Frontal cortex (tissue), 4 donors: ENCODE measurements around the gene PCSK4. TPM values are rescaled to one million over a fixed set of nuclear protein-coding genes. Genes with fewer than 3 reads are reported as not detected.
"Not testable (repeated sequence)": the region's sequence is repeated elsewhere in the genome, so short reads cannot be mapped to it uniquely, and the experiment has no call there.

ENCODE experiments used
- DNase-seq, 2 donors: peaks; one replicate each; pipeline ENCODE4 v3.0.0; 2012; ENCODE audit warnings: low spot score in 2 of 2
- FAIRE-seq: peaks from 2 replicates; lab custom pipeline; 2012; peaks lifted over from hg19 to GRCh38; lab: Jason Lieb, UNC
- total RNA-seq: library from RNA; depleted of rRNA; stranded (reverse); fragments of >200 nt; gene quantifications from one replicate; pipeline ENCODE4 v1.2.3, GENCODE V29; 2014
- donor health status: control.
- donor health status: control.
- donor health status: control.

Gene PCSK4
- total RNA-seq, 1 donor from 2014 or later: 3.7 TPM

GRCh38 chr19:1491114-1491848 is 1.1 kb upstream of the PCSK4 start, which contains the start of gene REEP6:
Gene REEP6, plus strand, starts transcription at chr19:1491181. Its CDS starts 89 bp downstream, at chr19:1491270.
- no peak for FAIRE-seq
- DNase-seq: peak in 1 of 2 donors; percentile 29

DNA sequence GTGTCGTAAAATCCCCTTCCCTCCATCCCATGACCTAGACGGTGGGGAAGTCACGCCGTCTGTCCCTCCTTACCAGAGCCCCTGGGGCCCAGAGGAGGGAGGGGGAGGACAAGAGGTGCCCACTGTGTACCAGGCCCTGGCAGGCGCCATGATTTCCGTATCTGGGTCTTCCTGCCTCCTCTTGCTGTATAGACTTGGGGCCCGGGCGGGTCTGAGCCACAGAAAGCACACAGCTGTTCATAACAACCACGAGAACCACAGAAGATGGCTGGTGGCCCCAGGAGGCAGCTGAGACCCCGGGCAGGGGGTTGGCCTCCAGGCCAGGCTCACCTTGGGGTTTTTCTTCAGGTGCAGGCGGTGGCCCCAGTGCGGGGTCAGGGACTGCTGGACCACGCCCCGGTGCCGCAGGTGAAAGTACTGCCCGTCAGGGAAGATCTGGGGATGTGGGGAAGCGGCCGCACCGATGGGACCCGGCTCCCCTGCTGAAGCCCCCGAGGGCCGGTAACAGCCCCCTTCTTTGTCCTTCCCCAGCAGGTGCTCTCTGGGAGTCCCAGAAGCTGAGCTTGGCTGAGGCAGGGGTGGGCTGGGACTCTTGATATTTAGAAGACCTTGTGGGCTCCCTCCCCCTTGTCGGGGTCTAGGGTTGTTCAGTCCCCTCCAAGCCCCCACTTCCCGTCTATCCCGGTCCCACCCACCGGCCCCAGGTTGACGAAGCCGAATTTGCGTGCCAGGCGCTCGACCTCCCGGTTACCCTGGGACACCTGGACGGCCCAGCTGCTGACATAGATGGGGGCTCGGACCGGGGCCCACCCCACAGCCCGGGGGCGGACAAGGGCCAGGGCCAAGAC is 463 bp downstream of the PCSK4 start:
- peak; percentile 12 to 37 for DNase-seq
- FAIRE-seq: no peak

DNA sequence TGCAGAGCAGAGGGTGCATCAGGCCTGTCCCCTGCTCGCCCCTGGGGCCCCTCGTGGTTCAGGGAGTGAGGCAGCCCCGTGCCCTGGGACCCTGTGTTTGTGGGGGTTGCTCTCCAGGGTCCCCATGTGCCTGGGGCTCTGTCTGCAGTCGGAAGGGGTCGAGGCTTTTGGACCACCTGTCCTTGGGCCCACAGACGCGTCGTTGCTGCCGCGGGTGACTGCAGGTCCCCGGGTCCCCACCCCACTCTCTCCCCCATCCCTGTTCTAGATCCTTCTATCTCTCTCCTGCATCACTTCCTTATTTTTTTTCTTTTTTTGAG is 1.9 kb downstream of the PCSK4 start:
- FAIRE-seq: no peak

DNA sequence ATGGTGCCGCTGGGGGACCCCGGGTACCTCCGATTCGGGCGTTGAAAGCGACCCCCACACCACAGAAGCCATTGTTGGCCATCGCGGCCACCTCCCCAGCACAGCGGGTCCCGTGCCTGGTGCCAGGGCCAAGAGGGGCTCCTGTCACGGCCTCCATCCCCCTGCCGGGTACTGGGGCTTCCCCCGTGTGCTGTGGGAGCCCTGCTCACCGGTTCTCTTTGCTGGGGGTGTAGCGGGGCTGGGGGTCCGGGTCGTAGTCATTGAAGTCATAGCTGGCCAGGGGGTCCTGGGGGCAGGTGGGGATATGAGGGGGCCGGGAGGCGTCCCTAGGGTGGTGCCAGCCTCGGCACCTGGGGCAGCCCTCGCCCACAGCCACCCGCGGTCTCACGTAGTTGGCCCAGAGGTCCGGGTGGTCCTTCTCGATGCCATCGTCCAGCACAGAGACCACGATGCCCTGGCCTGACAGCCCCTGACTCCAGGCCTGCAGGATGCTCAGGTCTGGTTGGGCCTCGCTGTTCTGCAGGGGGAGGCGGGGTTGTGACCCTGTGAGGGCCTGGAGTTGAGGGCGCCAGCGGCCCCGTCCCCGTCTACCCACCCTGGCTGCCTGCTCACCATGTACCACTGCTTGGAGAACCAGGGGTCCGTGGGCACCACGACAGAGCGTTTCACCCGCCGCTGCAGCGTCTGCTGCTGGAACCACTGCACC is 2.4 kb downstream of the PCSK4 start:
- FAIRE-seq: no peak
- no peak for DNase-seq

More for the DNA sequence above, 1.9 kb downstream of the PCSK4 start:
- no peak for DNase-seq

GRCh38 chr19:1486720-1487575 is 3.2 kb downstream of the PCSK4 start:
- DNase-seq (no peak), FAIRE-seq (no peak)

- DNase-seq: peak in 1 of 2 donors; percentile 18
- no peak for FAIRE-seq
These were observed 6.1 kb downstream of the PCSK4 start for GRCh38 chr19:1483979-1484428.

GRCh38 chr19:1483131-1483978 is 6.8 kb downstream of the PCSK4 start:
- DNase-seq: peak in 1 of 2 donors; percentile 36
- no peak for FAIRE-seq

- FAIRE-seq: no peak
- DNase-seq: peak; percentile 8 to 34
These were observed 7.6 kb downstream of the PCSK4 start for GRCh38 chr19:1482361-1483130.

GRCh38 chr19:1481893-1482360 is 8.2 kb downstream of the PCSK4 start:
- FAIRE-seq (no peak), DNase-seq (peak in 1 of 2 donors; percentile 34)

DNA sequence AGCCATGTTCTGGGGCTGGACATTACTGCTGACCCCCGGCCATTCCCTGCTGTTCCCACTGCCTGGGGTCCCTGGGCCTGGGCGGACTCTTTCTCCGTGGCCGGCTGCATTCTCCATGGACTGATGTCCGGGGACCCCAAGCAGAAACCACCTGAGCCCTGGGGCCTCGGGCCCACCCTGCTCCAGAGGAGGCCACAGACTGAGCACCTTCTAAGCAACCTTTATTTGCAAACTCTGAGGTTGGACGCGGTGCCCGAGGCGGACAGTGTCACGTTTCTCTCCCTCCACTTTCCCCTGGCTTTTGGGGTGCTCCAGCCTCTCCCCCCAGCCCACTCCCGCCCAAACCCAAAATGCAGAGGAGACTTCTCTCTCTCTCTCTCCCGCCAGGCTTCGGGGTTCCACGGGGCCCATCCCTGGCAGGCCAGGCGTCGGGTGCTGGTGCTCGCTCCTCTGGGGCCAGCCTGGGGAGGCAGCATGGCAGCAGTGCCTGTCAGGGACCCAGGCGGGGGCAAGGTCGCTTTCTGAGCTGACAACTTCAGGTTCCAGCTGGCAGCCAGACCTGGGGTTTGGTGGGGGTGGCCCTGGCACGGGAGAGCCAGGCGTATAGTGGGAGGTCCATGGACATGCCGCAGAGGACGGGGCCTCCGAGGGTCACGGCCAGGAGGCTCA is 8.8 kb downstream of the PCSK4 start:
- peak; percentile 11 to 25 for DNase-seq
- no peak for FAIRE-seq

DNA sequence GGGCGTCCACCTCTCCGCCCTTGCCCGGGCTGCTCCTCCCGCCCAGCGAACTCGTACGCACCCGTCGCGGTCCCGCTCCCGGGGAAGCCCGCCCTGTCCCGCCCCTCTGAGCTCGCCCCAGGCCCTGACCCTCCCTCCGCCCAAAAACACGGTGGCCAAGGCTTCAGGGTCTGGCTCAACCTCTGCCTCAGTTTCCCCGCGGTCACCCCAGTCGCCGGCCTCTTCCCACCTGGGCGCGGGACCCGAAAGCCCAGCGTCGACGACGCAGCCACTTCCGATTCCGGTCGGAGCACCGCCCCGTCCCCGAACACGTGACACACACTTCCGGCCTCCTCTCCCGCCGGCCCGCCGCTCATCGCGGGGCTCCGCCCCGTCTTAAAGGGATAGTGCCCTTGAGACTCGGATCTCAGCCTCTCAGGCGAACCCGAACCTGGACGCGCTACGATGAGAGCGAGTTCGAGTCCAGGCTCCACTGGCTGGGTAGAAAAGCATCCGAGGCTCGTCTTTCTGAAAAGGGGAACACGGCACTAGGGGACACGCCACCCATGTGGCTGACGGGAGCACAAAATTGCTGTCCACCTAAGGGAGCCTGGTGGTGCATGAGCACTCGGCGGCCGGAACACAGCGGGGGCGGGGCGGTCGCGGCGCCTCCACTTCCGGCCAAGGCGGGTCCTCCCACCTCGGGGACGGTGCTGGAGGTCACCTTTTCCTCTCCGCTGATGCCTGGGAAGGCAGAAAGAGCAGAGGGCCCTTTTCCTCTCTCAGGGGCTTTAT is 11.0 kb downstream of the PCSK4 start, which contains the start of gene C19orf25:
Gene C19orf25, minus strand, starts transcription at position 282 of the 774 bp plus-strand sequence. CDS start 312 bp downstream, outside the sequence.
- no peak for FAIRE-seq
- DNase-seq: peak; percentile 100

DNA sequence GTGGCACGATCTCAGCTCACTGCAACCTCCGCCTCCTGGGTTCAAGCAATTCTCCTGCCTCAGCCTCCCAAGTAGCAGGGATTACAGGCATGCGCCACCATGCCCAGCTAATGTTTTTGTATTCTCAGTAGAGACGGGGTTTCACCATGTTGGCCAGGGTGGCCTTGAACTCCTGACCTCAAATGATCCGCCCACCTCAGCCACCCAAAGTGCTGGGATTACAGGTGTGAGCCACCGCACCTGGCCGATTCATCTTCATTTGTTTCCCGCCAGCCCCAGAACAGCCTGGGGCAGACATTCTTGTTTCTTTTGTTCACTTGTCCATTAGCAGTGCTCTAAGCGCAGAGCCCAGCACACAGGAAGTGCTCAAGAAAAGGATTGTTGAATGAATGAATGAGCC is 13.1 kb downstream of the PCSK4 start:
- FAIRE-seq, DNase-seq: not testable (repeated sequence)

DNA sequence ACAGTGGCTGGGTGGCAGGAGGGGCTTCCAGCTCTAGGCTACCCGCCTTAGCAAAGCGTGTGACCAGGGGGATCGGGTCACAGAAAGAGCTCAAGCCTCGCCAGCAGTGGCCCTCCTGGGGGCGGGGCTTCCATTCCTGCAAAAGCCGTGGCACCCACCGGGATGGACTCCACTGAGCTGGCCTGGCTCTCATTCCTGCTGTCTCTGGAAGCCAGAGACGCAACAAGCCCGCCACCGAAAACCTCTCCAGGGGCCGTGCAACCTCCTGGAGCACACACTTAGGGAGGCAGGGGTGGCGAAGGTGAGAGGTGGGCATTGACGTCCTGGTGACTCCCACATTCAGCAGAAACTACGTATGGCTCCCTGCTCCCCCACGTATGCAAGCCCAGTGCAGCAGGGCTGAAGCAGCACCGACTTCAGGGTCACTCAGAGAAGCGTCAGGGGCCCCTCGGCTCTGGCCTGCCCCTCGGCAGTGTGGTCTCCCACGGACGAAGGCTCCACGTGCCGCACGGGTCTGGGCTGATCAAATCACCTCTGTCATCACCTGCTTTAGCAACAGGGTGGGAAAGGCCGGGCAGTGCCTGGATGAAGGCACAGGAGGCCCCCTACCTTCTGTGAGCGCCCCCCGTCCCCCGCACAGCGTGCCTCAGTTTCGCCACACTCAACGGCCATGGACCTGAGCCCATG is 14.3 kb downstream of the PCSK4 start:
- no peak for FAIRE-seq
- DNase-seq: peak in 1 of 2 donors; percentile 8

DNA sequence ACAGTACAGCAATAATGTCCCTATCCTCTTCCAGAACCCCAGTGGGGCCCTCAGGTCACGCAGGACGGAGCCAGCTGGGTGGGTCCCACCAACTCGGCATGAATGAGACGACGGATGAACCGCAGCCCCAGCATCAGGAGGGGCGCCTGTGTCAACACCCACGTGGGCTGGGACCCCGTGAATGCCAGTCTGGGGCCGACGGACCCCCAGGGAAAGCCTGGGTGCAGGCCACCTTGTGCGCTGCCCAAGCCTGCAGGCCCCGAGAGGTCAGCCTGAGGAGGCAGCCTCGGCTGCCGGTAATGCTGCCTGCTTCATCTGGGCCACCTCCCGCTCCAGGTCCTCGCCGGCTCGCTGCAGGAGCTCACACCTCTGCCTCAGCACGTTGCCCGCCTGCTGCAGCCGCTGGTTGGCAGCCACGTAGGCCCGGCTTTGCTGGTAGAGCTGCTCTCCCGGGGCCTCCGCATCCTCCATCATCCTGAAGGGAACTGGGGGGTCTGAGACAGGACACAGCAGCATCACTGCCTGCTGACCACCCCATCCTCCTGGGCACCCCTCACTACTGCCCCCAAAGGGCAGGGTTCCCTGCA is 15.3 kb downstream of the PCSK4 start:
- DNase-seq (peak in 1 of 2 donors; percentile 23), FAIRE-seq (no peak)
